Fibroblast of peridontal ligament (primary cell): ENCODE measurements around the gene BCR.
A peak's percentile ranks its signal among the peaks of the same experiment; 100 is the strongest.

Experiments used
- DNase-seq: peaks from one replicate; pipeline ENCODE4 v3.0.0-alpha.2; 2010; ENCODE audit errors: extremely low read depth

Gene BCR

DNA sequence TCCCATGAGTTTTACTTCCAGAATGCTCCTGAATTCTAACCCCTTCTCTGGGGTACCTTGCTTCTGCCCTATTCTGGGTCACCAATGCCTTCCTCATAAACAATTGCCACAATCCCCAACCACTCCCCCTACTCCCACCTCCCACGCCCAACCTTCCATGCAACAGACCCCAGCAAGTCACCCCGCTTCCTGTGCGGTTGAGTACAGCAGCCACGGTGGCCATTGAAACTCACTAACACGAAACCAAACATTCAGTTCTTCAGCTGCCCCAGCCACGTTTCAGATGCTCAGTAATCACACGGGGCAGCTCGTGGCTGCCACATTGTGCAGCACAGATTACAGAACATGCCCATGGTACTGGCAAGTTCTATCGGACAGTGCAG is 3.7 kb upstream of the BCR start:
- no peak for DNase-seq

DNA sequence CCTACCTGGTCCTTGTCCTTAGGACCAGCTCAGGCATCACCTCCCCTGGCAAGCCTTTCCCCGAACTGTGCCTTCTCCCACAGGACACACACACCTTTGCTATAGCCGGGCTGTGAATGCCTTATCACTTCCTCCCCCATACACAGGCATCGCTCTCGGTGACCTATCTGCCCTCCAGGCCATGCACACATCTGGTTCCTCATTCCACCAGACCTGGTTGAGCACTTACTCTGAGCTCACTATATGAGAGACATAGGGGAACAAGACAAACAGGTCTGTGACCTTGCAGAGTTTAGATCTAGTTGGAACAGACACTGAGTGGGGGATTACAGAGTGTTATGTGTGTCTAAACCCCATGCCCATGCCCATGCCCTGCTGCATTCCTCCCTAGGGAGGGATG is 3.1 kb upstream of the BCR start:
- DNase-seq, result no peak

DNA sequence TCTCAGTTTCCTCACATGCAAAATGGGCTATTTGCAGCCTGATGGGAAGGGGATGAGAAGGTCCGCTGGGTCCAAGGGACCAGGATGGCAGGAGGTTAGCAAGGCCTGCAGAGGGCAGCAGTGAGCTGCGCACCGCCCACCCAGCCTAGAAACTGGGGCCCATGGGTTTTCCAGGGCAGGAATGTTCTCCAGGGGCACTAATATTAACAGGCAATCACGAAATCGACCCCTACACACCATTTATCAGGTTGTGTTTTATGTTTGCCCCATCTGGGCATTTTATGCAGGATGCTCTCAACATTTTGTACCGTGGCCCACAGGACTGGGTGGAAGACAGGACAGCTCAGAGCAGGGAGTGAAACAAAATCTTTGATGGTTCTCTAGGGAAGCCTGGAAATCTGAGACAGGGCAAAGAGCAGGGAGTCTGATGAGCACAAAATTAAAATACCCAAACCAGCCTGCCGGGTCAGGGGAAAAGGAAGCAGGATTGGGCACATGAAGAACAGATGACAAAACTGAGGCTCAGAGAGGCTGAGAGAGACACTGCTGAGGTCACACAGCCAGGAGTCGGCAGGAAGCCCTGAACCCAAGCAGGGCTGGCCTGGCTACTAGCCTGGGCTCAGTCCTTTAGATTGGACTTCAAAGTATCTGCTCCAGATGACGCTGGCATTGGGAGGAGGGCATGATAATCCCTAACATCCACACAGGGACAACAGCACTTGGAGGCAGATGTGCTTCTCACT is 1.6 kb upstream of the BCR start:
- DNase-seq, result peak; percentile 57

DNA sequence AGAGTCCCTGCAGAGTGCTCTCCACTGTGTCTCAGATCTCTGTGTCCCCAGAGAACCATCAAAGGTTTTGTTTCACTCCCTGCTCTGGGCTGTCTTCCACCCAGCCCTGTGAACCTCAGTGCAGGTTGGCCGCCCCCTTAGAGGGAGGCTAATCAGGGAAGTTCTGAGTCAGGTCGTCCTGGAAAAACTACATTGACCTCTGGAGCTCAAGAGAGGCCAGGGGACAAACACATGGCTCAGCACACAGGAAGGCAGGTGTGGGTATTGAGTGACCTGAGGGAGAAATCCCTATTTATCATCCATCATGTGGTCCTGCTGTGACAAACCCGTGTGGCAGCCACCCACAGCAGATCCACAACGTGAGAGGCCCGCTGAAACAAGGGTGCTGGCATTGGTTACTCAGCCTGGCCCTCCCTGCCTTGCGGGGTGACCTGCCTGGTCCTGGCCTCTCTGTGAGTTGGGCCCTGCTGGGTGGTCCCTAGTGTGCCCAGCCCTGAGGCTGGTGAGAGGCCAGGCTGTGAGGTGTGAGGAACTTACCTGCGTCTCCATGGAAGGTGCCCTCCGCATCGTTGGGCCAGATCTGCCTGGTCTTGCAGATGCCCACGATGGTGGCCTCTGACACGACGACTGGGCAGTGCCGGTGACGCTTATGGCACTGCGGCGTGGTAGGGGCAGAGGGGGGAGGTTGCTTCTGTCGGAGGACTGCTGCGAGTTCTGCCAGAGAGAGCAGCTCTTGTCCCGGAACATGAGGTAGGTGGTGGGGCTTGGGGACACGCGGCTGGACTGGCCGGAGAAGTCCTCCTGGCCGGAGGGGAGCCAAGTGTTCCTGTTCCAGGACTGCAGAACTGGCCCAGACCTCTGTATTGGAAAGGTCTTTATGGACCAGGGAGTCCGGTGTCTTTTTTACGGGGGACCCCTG is 669 bp upstream of the BCR start:
- DNase-seq, result no peak

DNA sequence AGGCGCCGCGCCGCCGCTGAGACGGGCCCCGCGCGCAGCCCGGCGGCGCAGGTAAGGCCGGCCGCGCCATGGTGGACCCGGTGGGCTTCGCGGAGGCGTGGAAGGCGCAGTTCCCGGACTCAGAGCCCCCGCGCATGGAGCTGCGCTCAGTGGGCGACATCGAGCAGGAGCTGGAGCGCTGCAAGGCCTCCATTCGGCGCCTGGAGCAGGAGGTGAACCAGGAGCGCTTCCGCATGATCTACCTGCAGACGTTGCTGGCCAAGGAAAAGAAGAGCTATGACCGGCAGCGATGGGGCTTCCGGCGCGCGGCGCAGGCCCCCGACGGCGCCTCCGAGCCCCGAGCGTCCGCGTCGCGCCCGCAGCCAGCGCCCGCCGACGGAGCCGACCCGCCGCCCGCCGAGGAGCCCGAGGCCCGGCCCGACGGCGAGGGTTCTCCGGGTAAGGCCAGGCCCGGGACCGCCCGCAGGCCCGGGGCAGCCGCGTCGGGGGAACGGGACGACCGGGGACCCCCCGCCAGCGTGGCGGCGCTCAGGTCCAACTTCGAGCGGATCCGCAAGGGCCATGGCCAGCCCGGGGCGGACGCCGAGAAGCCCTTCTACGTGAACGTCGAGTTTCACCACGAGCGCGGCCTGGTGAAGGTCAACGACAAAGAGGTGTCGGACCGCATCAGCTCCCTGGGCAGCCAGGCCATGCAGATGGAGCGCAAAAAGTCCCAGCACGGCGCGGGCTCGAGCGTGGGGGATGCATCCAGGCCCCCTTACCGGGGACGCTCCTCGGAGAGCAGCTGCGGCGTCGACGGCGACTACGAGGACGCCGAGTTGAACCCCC is 798 bp downstream of the BCR start:
- DNase-seq, result no peak

DNA sequence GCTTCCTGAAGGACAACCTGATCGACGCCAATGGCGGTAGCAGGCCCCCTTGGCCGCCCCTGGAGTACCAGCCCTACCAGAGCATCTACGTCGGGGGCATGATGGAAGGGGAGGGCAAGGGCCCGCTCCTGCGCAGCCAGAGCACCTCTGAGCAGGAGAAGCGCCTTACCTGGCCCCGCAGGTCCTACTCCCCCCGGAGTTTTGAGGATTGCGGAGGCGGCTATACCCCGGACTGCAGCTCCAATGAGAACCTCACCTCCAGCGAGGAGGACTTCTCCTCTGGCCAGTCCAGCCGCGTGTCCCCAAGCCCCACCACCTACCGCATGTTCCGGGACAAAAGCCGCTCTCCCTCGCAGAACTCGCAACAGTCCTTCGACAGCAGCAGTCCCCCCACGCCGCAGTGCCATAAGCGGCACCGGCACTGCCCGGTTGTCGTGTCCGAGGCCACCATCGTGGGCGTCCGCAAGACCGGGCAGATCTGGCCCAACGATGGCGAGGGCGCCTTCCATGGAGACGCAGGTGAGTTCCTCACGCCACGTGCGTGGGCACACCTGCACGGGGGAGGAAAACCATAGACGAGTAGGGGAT is 1.5 kb downstream of the BCR start:
- no peak for DNase-seq

DNA sequence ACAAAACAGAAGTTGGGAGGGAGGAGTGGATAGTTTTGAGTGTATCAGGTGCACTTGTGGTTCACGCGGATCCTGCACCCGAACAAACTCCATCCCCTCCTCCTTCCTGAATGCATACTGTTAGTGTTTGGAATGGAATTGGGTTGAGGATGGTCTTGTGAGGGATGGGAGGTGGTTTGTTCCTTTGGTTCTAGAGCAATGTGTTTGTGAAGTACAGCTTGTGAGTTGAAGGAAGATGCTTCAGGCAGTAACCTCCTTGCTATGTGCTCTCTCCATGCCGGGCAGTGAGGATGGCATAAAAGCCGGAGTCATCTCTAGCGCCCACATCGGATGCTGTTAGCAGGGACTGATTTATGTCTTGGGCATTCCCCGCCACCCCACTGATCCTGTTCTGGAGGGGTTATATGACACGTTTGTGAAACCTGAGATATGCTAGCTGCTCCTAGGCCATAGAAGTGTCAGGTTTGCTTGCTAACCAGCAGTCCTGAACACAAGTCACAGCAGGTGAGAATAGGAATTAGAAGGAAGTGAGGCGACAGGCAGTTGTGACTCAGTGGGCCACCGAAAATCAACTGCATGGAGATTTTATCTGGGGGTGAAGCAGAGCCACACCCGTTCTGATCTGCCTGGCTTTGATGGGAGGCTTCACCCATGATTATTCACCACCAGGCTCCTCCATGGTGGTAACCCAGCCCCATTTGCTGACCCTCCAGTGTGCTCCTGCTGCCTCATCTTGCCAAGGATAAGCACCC is 2.2 kb downstream of the BCR start:
- no peak for DNase-seq

DNA sequence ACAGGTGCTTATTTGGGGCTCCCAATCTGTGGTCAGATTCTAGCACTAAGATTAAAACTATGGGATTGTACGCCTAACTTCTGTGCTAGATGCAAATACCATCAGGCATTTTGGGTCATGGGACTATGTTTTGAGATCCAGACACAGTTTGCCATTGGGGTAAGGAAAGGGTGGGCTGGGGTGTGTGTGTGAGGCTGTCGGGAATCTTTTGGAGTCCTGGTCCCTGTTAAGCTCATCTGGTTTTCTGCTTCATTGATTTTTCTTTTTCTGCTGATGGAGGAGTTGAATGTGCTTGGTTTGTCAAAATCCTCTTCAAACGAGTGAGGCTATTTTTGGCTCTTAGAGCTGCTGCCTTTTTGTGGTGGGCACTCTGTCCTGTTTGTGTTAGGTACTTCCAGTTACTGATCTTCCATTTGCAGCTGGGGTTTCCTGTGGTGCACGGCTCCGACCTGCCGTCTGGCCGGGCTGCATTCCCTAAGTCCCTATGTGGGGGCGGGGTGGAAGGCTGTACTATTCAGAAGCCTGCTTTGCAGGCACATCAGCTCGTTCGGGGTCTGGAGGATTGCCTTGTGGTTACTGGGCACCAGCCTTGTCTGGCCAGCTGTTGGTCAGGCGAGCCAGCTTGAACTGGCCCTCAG is 2.9 kb downstream of the BCR start:
- peak; percentile 54 for DNase-seq

DNA sequence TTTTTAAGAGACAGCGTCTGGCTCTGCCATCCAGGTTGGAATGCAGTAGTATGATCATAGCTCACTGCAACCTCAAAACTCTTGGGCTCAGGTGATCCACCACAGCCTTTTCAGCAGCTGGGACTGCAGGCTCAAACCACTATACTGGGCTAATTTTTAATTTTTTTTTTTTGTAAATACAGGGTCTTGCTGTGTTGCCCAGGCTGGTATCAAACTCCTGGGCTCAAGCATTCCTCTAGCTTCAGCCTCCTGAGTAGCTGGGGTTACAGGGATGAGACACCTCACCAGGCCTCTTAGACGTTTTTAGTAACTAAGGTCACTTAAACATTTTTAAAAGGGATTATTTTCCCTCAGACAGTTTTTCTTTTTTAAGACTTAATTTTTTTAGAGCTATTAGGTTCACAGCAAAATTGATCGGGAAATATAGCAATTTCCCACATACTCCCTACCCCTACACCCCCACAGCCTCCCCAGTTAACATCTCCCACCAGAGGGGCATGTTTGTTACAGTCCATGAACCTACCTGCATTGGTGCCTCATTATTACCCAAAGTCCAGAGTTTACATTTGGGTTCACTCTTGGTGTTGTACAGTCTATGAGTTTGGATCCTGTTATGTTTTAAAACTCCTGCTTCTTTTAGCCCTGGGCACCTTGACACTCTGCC is 3.9 kb downstream of the BCR start:
- DNase-seq, result no peak

DNA sequence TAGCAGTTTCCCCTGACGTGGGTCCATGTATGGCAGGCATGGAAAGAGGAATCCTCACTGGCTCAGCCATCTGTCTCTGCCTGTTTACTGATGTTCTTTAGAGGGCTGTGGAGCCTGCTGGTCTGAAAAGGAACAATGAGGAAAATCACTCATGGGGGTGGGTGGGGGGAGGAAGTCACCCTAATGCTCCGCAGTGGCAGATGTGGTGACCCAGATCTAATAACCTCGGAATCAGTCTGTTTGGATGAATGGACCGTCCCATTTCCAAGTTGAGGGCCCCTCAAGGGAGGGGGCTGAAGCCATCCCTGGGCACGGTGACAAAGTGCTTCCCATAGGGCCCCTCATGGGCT is 4.4 kb downstream of the BCR start:
- no peak for DNase-seq

DNA sequence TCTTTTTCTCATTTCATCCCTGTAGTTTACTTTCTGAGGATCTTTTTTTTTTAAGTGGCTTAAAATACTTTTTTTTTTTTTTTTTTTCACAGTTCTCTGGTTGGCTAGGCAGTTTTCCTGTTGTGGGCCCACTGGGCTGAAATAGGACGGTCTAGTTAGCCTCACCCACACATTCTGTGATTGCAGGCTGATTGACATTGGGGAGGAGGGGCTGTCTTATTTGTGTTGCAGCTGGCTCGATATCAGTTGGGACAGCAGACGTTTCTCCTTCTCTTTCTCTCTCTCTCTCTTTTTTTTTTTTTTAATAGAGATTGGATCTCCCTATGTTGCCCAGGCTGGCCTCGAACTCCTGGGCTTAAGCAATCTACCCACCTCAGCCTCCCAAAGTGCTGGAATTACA is 6.9 kb downstream of the BCR start:
- DNase-seq, result no peak

DNA sequence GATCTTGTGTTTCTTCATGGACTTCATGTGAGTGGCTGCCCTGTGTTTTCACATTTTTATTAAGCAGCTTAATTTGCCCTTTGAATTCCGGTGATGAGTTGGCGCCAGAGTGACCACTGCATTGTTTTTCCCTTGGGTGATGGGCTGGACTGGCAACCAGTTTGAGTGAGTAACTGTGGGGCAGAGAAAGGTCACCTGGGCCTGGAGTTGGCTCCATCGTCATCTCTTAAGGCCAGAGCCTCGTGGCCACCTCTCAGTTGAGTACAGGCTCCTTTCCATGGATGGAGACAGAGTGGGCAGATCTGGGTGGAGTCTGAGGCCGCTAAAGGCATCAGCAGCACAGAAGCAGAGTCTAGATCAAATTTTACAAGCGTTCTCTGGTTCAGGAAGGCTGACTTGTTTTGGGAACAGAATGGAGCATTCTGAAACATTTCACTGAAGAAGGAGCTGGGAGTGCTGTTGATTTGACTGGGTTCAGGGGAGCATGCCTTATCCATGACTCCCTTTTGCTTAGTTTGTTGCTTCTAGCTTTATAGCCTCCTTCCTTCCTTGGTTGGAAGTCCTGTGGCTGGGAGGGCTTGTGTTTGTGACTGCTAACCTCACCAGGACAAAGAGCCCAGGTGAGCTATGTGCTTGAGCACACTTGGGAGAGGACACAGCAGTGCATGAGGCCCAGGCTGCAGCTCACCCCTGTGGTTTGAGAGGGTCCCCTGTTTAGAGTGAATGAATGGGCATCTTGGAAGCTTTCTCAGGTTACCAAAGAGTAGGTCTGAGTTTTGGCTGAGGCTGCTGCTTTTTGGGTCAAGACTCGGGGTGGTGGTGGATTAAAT is 7.8 kb downstream of the BCR start:
- no peak for DNase-seq

DNA sequence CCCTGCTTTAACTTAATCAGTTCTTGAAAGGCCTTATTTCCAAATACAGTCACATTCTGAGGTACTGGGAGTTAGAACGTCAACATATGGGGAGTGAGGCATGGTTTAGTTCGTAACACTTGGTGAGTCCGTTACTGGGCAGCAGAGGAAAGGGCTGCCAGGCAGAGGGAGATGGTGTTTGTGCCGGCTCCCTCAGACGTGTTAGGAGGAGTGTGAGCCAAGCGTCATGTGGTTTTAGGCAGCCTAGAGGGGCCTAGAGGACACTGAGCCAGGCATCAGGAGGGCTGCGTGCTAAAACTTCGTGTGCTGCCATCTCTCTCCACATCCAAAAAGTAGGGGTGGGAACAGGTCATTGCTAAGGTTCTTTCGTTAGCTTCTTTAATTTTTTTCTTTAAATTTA is 10.2 kb downstream of the BCR start:
- DNase-seq, result no peak

DNA sequence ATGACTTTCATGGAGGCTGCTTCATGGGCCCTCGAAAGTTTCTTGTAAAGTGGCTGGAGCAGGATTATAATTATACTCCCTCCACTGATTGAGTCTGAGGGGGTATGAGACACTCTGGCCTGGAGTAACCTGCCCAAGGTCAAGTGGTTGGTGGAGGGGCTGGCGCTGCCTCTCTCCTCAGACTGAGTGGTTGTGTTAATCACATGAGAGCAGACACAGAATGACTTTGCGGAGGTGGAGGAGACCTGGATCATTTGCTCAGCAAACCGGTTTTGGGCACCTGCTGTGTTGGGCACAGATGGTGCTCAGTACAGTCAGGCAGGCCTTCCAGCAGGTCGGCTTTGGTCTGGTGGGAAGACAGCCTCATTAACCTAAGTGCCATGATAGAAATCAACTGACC is 11.8 kb downstream of the BCR start:
- DNase-seq, result no peak

DNA sequence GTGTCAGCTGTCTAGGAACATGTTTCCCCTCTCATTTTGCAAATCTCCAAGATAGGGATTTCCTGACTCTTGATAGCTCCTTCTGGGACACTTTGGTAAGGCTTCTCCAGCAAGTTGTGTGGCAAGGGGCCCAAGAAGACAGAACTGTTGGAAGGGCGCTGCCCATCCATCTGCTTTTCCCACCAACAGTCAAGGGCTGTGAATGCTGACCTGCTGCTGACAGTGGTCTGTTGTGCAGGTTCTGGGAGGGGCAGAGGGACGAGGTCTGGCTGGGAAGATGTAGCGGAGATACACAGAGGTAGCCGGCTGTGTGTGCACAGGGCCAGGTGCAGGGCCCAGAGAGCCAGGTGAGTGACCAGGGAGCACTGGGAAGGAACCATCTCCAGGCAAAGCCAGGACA is 12.2 kb downstream of the BCR start:
- no peak for DNase-seq

DNA sequence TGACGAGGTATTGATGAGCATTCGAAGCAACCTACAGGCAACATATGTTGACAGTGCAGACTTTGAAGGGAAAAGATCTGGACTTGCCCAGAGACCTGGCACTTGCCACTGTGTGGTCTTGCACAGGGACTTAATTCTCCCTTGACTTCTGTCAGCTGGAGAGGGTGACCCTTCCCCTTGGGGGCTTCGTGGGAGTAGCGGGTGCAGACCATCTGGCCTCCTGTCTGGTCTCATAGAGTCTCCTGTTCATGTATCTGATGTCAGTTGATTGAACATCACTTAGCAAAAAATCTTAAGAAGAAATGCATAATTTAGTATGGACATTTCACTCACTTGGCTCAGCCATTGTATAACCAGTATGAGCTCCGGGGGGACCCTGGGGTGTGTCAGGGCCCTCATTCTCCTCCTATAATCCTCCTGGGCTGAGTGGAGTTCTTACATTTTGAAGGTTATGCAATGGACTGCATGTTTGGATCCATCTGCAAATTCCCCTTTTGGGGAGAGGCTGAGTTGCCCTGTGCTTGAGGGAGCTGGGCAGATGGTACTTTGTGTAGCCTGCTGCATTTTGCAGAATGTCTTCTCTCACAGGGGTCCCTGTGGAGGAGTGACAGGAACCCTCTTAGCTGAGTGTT is 13.0 kb downstream of the BCR start:
- DNase-seq, result no peak

DNA sequence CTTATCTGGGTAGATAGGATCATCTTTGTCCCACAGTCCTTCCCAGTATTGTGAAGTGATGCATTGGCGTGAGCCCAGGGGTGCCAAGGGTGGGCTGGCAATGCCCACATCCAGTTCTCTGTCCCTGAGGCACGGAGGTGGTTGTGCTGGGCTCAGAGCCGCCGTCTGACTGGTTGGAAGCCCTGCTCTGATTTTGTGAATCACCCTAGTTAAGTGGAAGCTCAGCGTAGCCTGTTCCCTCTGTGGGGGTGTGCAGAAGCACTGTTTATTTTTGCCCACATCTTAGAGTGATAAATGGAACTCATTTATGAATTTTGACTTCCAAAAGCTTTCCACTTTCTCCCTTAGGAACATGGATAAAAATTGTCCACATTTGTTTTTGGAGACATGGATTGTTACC is 13.6 kb downstream of the BCR start:
- DNase-seq, result peak; percentile 40

DNA sequence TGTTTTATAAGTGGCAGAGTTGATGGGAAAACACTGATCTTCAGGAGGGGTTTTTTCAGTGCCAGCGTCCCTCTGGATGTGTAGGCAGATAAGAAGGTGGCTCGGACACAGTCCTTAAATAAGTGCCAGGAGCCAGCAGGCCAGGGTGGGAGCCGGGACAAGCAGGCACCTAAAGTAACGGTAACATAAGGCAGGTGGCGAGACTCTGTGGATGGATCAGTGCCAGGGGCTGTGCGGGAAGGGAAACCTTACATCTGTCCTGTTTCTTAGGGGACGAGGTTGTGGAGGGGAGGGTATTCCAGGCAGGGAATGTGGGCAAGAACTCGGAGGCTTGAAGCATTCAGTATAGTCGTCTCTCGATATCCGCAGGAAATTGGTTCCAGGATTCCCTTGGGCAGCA is 15.9 kb downstream of the BCR start:
- DNase-seq, result no peak

DNA sequence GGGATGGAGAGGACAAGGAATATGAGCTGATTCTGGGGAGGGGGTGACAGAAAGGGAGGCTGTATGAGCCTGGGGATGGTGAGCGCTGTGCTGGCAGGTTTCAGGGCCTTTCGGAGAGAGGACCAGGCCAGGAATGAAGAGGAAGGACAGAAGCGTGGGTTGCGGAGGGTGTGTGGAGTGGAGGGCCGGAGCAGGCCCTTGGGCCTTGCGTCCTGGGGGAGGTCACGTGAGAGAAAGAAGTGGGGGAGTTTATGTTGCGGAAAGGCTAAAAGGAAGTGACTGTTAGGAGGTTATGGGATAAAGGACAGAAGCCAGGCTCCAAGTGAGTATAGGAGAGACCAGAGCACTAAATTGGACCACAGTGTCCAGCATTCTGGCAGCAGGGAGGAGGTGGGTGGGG is 17.5 kb downstream of the BCR start:
- DNase-seq, result no peak
